K562 (cell line): ENCODE data around the gene YPEL3. TPM values are rescaled to one million over a fixed set of nuclear protein-coding genes. Genes with fewer than 3 reads are reported as not detected.
A peak's percentile ranks its signal among the peaks of the same experiment; 100 is the strongest.

ENCODE experiments used
- MBD1 ChIP-seq: fragments of 250-450 bp; sonication (Bioruptor Pico); IDR thresholded peaks from 2 replicates; pipeline ENCODE4 v1.8.0; 2022; ENCODE audit warnings: inconsistent platforms
- MNT ChIP-seq, 2 experiments: fragments of 450-650 bp; conservative IDR thresholded peaks; 2 replicates each; pipeline ENCODE4 v1.6.1; 2017; ENCODE audit warnings: mild to moderate bottlenecking in 2 of 2, moderate library complexity in 2 of 2
- NCOA1 ChIP-seq: fragments of 450-650 bp; IDR thresholded peaks from 2 replicates; pipeline ENCODE4 v1.6.1; 2016; ENCODE audit warnings: low read depth
- NFE2 ChIP-seq: IDR thresholded peaks from 2 replicates; pipeline ENCODE4 v1.6.1; 2014; ENCODE audit warnings: antibody characterized with exemption, low read depth
- POLR2B ChIP-seq: fragments of 450-650 bp; IDR thresholded peaks from 2 replicates; pipeline ENCODE4 v1.6.1; 2018; ENCODE audit warnings: low read depth; ENCODE audit not compliant: partially characterized antibody
- RAD21 ChIP-seq, 2 experiments: fragments of 250-450 bp in 1 of 2; fragments of 450-650 bp in 1 of 2; sonication (Bioruptor Pico) in 1 of 2; formaldehyde crosslinking in 1 of 2; IDR thresholded peaks in 1 of 2; conservative IDR thresholded peaks in 1 of 2; 2 replicates each; pipeline versions ENCODE4 v1.4.0 to v1.8.0; 2020 to 2022; ENCODE audit warnings: mild to moderate bottlenecking in 2 of 2, moderate library complexity in 1 of 2
- TCF7 ChIP-seq: sonication (generic); IDR thresholded peaks from 2 replicates; pipeline ENCODE4 v1.6.1; 2016; ENCODE audit warnings: antibody characterized with exemption, borderline replicate concordance
- ZBTB12 ChIP-seq: fragments of 250-450 bp; sonication (Bioruptor Pico); IDR thresholded peaks from 2 replicates; pipeline ENCODE4 v1.4.0; 2020
- ZNF121 ChIP-seq: sonication (generic); formaldehyde crosslinking; conservative IDR thresholded peaks from 2 replicates; pipeline ENCODE4 v1.8.0; 2022; ENCODE audit warnings: missing genetic modification reagents
- ZNF143 ChIP-seq: sonication (generic); formaldehyde crosslinking; IDR thresholded peaks from 2 replicates; pipeline ENCODE4 v1.9.0; 2022; ENCODE audit warnings: mild to moderate bottlenecking, missing genetic modification reagents
- ZNF592 ChIP-seq: fragments of 450-650 bp; IDR thresholded peaks from 2 replicates; pipeline ENCODE4 v1.6.1; 2017; ENCODE audit warnings: antibody characterized with exemption, mild to moderate bottlenecking
- polyA plus RNA-seq, 8 experiments: library from polyadenylated mRNA; depleted of rRNA in 4 of 8; stranded (reverse) in 5 of 8; unstranded in 3 of 8; fragments of >200 nt; fragmentation: Nextera tagmentation in 2 of 8; fragmentation: Illumina TruSeq in 1 of 8; extraction: Ambion mirVana in 2 of 8; extraction: Trizol in 1 of 8; gene quantifications; 2 replicates each; pipeline versions ENCODE4 v1.2.1 to v1.2.3, GENCODE V29; 2011 to 2014; ENCODE audit warnings: inconsistent platforms in 1 of 8, missing spikeins in 1 of 8
- total RNA-seq, 7 experiments: library from RNA; depleted of rRNA in 6 of 7; stranded (reverse); fragments of >200 nt in 6 of 7; fragmentation: Illumina TruSeq in 2 of 7; extraction: Trizol in 2 of 7; gene quantifications; 2 replicates each; pipeline versions ENCODE4 v1.2.1 to v1.2.3, GENCODE V29; 2011 to 2021; ENCODE audit warnings: low replicate concordance in 1 of 7

The YPEL3 gene
- total and polyA plus RNA-seq, 9 of the 15 experiments (the other 6 are each of a cell fraction or from before 2014, with no cell fraction given), result 0.41 to 15.0 (median 2.9) TPM

- TF ChIP-seq ZNF592, result peak; percentile 96
- TF ChIP-seq POLR2B, result peak; percentile 65
- TF ChIP-seq ZNF121 (CRISPR knock-in tag), result no peak
- TF ChIP-seq MBD1 (CRISPR knock-in tag), result no peak
- TF ChIP-seq RAD21 (CRISPR knock-in tag; conservative IDR thresholded peaks at IDR 0.05 in 1 of 2, IDR thresholded peaks at IDR 0.05 in 1 of 2), result peak; percentile 71 to 77
- peak; percentile 3 to 71; a peak in 3 of 4 replicates for TF ChIP-seq MNT (conservative IDR thresholded peaks at IDR 0.05)
- TF ChIP-seq NCOA1, result peak; percentile 54; the same call in 1 of the 2 replicates
- TF ChIP-seq ZBTB12 (CRISPR knock-in tag), result peak; percentile 56; the same call in 1 of the 2 replicates
- peak; percentile 65; the same call in 1 of the 2 replicates for TF ChIP-seq TCF7
- peak; percentile 100 for TF ChIP-seq ZNF143 (CRISPR knock-in tag)
- no peak for TF ChIP-seq NFE2
These were observed 4.3 kb downstream of the YPEL3 start, which contains the start of gene TBX6 (continued) for GRCh38 chr16:30091474-30092372.
